Measurements from ENCODE around the gene CACNA2D3.
"Not testable (repeated sequence)": the region's sequence is repeated elsewhere in the genome, so short reads cannot be mapped to it uniquely, and the experiment has no call there.

Gene CACNA2D3

DNA sequence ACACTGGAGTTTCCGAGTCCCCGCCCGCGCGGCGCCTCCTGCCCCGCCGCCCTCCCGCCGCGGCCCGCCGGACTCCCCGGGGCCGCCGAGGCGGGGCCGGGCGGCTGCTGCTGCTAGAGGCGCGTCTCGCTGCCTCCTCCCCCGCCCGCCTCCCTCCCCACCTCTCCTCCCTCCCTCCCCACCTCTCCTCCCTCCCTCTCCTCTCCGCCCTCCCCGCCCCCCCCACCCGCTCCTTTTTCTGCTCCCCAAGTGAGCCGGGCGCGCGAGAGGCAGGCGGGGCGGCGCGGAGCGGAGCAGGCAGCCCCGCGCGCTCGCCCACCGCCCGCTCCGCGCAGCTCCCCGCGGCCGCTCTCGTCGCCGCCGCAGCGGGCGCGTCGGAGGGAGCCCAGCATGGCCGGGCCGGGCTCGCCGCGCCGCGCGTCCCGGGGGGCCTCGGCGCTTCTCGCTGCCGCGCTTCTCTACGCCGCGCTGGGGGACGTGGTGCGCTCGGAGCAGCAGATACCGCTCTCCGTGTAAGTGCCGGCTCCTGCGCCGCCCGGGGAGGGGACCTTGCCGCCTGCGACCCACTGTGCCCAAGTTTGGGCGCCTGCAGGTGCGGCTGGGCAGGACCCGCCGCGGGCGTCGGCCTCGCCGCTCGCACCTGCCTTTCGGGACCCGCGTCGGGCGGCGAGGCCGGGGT lies at the start of gene CACNA2D3:
Gene CACNA2D3 (plus strand): TSS at position 229 of the 679 bp plus-strand sequence.
- no peak for ATAC-seq

DNA sequence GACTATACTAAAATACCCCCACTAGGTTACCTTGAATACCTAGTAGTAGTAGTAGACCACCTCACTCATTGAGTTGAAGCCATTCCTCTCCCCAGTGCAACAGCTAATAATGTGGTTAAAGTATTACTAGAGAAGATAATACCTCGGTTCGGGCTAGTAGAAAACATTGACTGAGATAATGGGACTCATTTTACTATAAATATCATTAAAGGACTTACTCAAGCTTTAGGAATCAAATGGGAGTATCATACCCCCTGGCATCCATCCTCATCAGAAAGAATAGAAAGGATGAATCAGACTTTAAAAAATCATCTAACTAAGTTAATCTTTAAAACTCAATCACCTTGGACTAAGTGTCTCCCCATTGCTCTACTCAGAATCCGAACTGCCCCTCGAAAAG lies 49.0 kb upstream of the CACNA2D3 start:
- no peak for ATAC-seq

DNA sequence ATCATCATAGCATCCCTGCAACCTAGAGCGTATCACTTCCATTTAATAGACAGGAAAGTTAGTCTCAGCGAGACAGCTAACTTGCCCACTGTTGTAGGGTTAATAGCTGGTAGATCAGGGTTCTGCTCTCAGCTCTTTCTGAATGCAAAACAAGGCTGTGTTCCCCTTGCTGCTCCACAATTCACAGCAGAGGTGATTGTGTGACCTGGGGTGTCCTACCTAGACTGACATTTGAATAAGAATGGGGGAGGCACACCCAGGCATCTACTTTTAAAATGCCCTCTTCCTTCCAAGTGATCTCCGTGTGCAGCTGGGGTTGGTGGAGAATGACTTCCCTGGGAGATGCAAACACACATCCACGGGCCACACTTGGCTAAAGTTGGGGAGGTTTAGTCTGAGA lies 43.0 kb upstream of the CACNA2D3 start:
- no peak for ATAC-seq

DNA sequence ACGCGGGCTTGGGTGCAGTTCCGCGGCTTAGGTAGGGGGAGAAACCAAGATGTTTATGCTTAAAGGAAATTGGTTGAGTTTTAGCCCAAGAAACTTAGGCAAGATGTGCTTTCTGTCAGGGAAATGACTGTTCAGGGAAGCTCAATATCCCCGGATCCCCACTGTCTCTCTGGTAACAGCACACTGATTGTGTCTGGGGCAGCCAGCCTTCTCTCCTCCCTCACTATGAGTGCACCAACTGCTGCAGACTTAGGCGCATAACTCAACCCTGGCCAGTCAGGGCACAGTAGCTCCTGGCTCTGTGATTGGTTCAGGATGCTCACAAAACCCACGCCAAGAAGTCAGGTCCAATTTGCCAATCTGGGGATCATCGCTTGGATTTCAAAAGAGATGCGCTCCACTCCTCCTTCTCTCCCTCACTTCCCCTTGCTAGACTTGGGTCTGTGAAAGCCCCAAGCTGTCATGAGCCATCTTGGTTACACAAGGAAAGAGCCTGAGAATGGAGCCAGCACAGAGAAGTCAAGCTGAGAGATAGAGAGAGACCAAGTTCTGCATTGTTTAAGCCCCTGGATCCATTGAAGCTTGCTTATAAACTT lies 42.5 kb upstream of the CACNA2D3 start:
- ATAC-seq, result no peak

DNA sequence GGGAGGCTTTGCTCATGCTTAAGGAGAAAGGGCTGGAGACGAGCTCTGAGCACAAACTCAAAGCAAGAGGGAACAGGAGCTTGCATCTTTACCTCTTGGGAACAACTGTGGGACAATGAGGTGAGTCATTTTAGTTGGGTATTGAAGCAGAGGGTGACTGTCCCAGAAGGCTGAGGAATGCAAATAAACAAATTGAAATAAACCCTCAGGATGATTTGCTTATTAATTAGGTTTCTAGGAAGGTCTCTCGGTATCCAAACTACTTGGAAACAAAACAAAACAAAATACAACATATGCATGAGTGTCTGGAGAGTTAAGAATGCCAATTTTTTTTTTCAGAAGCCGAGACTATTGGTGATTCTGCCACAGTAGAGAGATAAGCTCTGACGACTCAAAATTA lies 38.4 kb upstream of the CACNA2D3 start:
- no peak for ATAC-seq

DNA sequence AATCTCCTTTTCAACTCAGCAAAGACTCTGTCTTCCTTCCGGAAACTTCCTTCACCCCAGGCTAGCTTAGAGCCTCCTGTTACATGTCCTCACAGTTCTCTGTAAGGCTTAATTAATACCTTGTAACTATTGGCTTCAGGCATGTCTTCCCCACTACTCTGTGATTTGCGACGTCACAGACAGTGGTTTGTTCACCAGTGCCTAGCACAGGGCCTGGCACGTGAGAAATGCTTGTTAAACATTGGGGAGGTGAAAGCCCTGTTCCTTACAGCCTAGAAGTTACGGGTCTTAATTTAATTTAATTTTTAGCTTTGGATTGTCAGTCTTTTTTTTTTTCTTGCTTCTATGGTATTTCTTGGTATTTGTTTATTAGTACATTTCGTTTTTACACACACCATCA lies 36.4 kb upstream of the CACNA2D3 start:
- ATAC-seq, result no peak

DNA sequence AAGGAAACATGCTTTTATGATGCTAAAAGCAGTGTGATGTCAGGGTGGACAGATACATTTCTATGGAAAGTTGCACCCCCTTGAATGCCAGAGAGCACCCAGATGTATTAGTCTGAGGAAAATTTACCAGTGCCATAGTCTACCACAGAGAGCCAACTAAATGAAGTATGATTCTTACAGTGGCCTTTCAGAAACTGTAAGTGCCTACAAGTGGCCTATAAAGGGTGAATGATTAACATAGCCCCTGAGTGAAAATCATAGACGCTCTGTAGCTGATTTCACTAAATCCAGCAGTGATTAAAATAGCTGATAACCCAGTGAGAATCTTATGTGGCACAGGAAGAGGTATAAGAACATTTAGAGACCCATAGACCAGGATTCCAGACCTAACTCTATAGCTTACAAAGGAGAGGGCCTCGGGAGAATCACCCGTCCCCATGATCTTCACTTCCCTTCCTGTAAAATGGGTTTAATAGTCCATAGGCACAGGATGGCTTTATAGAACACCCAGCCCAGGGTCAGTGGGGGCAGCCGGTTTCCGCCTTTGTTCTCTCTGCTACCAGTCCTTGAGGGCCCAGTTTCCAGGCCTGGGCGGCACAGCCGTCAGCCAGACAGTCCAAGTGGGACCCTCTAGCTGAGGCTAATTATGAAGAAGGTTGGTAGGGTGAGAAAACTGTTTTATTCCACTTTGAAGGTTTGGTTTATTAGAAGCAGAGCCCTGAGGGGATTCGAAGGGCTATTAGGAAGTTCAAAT lies 35.5 kb upstream of the CACNA2D3 start:
- ATAC-seq, result no peak

DNA sequence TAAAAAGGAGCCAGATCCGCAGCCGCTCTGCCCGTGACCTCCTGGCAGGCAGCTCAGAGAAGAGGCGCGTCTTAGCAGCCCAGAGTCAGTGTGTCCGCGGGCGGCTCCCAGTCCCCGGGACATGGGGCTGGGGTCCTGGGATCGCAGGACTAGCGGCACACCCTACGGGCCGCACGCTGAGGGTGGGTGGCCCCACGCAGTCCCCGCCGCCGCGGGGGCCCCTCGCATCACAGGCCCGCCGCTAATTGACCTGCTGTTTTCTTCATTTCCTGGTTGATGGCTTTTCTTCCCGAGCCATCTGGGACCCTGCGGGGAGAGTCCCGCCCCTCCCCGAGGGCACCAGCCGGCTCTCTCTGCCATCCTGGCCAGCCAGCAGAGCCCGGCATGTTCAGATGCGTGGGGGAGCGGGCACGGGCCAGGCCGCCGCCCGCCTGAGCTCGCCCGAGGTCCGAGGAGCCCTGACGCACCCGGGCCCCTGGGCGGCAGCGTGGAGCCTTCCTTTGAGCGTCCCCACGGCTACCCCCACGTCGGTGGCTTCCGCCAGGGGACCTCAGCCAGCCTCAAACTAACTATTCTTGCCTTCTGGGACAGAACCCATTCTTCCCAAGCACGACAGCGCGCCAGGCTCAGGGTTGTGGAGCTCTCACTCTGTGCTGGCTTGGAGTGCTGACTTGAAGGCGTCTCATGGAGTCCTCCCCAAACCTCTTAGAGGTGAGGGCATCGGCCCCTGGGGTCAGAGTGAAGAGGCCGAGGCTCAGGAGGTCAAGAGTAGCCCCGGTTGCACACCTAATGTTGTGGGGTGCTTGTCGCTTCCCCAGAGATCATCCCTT lies 34.6 kb upstream of the CACNA2D3 start:
- no peak for ATAC-seq

DNA sequence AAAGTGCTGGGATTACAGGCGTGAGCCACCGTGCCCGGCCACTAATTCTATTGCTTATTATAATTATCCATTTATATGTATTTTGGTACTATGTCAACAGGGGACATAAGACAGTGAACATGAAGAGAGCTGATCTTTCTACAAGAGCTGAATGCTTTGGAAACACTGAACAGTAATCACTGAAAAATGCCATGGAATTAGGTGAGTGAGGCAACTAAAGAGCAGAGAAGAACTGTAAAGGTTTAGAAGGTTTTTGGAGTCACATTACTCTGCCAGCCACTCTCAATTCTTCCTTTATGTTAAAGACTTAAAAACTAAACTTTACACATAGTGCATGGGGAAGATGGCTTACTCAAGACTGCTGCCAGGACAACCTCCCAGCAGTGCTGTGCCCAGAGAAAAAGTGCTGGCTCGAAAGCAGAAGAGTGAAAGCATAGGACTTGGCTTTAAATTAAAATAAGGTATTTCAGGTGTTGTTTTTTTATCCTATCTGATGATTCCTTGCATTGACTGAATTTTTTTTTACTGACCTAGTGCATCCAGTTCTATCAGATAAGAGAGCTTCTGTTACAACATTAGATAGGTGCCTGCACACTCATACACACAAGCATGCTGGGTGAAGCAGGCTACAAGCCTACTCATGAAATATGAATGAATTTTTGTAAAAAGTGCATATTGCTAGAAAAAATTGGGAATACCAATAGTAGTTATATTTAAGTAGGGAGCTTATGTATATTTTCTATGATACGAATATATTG lies 28.7 kb upstream of the CACNA2D3 start:
- no peak for ATAC-seq

DNA sequence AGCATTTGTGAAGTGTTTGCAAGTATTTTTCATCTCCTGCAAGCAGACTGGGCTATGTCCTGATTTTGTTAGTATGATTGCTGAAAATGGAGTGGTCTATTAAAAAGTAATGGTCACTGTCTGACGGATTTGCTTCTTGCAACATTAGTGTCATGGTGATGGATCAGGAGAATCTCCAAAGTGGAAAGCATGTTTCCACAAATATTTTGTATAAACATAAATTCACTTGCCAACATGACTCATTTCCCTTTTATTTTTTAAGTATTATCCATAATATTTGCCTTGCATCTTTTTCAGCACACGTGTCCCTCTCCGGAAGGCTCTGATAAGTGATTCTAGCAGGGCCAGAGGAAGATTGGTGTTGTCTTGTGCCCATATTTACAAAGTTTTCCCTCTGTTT lies 27.4 kb upstream of the CACNA2D3 start:
- no peak for ATAC-seq

DNA sequence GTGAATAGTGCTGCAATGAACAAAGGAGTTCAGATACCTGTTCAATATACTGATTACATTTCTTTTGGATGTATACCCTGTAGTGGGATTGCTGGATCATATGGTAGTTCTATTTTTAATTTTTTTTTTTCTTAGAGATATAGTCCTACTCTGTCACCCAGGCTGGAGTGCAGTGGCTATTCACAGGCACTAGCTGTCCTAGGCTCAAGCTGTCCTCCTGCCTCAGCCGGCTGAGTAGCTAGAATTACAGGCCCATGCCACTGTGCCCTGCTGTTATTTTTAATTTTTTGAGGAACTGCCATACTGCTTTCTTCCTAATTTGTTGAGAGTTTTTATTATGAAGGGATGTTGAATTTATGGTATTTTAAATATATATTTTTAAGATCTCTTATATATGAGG lies 23.0 kb upstream of the CACNA2D3 start:
- no peak for ATAC-seq

DNA sequence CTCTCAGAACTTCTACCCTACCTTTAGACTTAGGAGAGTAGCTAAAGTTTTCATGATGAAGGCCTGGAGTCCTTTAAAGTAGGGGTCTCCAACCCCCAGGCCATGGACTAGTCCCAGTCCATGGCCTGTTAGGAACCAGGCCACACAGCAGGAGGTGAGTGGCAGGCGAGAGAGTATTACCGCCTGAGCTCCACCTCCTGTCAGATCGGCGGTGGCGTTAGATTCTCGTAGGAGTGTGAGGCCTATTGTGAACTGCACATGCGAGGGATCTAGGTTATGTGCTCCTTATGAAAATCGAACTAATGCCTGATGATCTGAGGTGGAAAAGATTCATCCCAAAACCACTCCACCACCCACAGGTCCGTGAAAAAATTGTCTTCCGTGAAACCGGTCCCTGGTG lies 18.3 kb upstream of the CACNA2D3 start:
- ATAC-seq, result no peak

DNA sequence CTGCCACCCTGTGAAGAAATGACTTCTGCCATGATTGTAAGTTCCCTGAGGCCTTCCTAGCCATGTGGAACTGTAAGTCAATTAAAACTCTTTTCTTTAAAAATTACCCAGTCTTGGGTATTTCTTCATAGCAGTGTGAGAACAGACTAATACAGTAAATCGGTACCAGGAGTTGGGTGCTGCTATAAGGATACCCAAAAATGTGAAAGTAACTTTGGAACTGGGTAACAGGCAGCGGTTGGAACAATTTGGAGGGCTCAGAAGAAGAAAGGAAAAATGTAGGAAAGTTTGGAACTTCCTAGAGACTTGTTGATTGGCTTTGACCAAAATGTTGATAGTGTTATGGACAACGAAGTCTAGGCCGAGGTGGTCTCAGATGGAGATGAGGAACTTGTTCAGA lies 6.2 kb upstream of the CACNA2D3 start:
- ATAC-seq, result not testable (repeated sequence)

DNA sequence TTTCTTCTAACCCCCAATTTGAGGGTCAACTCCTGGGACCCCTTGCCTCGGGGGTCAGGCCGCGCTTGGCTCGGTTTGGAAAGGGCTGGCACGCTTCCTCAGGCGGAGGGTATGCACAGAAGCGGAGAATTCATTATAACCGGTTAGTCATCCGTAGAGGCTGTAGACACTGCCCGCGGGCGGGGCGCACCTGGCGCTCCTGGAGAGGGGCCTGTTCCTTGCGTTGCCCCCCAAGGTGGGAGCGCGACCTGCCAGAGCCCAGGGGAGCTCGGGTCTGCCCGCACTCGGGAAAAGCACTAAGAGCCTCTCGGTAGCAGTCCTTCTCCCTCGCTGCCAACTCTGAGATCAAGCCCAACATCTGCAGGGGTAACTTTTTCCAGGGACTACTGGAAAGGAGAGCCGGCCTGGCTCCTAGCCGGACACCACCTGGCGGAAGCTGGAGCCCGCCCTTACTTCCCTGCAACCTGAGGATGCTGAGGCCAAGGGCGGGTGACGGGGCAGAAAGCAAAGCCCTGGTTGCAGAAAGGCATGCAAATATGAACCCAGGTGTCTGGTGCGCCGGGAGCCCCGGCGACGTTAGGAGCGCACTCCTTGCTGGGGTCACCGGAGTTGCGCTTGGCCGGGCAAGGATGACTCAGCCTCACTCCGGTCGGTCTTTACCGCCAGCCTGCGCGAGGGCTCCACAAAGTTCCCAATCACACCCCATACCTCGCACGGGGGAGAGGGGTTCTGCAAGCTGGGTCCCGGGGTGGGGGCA lies 1.5 kb upstream of the CACNA2D3 start:
- no peak for ATAC-seq

DNA sequence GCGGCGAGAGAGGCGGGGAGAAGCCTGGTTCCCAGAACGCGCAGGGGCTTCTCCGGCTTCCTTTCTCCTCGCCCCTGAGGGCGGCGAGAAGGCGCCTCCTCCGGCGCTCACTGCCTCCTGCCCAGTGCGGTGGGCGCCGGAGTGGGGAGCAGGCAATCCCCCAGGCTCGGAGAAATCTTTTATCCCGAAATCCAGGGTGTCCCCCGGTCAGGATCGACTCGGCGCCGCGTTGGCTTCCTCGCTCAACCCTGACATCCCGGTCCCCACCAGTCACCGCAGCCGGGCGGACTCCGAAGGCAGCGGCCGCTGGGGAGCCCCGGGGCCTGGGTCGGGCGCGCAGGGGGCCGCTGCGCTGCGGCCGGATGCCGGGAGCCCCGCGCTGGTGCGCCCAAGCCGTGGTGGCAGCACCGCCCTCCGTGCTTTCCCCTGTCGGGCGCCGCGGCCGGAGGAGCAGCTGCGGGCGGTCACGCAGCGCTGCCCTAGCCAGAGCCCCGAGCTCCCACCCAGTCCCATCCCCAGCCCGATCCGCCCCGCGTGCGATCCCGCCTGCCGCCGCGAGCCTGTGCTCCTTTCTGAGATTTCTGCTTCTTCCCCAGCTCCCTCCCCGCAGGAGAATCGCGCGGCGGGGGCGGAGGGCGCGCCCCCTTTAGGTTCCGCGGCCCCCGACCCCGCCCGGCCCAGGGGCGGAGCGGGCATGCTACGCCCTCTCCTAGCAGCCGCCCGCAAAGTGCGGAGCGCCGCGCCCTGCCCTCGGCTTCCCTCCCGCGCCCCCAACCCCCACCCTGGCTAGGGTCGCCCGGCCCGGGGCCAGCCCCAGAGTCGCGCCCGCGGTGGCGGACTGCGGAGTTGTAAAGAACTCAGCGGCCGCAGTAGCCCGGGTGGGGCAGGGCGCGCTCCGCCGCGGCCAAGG lies 683 bp upstream of the CACNA2D3 start:
- no peak for ATAC-seq

DNA sequence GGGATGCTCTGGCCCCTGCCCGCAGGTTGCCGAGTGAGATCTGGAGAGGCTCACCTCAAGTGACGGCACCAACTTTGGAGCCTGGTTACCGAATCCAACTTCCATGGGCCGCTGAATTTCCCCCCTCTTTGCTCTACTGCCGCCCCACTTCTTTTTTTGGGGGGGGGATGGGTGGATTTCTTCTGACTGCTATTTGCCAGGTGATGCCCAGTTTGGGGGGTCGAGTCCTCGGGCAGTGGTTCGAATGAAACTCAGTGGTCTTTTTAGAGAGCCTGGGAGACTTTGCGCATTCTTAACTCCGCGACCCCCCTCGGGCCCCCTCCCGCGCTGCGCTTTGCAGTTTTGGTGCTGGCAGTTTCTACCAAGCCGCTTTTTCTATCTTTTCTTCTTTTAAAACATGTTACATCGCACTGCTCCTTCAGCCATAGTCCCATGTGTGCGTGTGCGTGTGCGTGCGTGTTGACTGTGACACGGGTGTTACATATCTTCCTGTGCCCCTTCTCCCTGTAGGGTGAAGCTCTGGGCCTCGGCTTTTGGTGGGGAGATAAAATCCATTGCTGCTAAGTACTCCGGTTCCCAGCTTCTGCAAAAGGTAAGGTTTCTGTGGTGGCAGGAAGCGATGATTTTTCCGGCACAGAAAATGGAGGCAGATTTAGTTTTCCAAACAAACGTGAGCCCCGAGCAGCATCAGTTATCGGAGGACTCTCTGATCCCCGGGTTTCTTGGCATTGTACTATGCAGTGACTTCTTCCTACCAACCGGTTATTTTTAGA lies 837 bp downstream of the CACNA2D3 start:
- no peak for ATAC-seq

DNA sequence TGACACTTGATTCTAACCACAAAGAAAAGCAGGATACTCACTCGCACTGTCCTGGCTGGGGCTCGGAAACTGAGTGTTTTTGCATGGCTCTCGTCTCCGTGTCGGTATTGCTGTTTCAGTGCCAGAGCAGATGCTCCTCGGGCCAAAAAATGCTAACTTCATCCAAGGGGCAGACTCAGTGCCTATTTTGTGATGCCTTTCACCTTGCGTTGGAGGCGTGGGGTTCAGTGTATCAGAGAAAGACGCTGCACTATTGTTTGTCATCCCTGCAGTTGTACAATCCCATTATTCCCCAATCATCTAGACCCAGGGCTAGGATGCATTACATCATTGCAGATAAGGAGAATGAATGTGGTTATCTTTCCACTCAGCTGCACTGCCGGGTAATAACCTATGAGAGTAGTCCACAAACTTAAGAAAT lies 1.4 kb downstream of the CACNA2D3 start:
- no peak for ATAC-seq

DNA sequence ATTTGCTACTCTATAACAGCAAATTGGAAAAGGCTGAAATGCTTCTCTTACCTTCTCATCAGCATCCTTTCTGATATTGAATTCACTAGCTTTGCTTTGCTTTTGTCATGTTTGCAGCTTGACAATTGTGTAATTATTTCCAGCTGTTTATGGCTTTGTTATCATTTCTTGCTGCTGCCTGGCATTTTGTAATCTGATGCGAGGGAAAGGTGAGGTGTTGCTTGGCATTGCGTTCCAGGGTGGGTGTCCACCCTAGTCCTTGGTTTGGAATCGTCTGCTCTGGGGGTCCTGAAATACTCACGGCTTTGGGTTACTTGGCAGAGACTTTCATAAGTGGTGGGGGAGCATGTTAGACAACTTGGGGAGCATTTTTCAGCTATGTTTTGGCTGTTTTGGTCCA lies 2.9 kb downstream of the CACNA2D3 start:
- ATAC-seq, result no peak

DNA sequence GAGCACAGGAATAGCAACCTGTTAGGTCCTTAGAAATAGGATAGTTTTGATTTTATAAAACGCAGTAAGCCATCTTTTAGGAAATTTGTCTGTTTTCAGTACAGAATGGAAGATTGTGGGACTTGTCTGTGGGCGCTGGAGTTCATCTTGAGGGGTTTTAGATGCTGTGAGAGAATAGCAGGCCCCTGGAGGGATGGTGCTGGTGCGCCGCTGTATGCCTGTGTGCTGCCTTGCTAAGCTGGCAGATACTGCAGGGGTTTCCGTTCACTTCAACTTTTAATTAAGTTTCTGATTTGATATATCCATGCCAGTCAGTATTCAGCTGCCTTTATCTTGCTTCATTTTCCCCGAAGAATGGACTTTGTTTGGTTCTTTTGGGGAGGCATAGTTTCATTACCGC lies 4.2 kb downstream of the CACNA2D3 start:
- ATAC-seq, result no peak
